PC-9 (cell line): ENCODE data around the gene PEX11A.

Source experiments
- CTCF ChIP-seq: fragments of 200-600 bp; sonication (generic); conservative IDR thresholded peaks from 2 replicates; pipeline ENCODE4 v1.6.1; 2017; ENCODE audit warnings: mixed run types, antibody characterized with exemption, mild to moderate bottlenecking, moderate library complexity
- EZH2 ChIP-seq: fragments of 200-600 bp; sonication (generic); IDR thresholded peaks from 2 replicates; pipeline ENCODE4 v1.8.0; 2017; ENCODE audit warnings: antibody characterized with exemption, low read depth

- TF ChIP-seq CTCF (no peak), EZH2 (no peak)
These were observed 48.4 kb downstream of the PEX11A start for GRCh38 chr15:89642106-89642505.
